GM12878 (cell line): ENCODE measurements around the gene DTD2. TPM values are rescaled to one million over a fixed set of nuclear protein-coding genes. Genes with fewer than 3 reads are reported as not detected.

Source experiments
- ATAC-seq: fragments of 200-7000 bp; cut with Tn5 transposase; 3 replicates; pipeline ENCODE4 v1.9.1; 2020; ENCODE audit warnings: mild to moderate bottlenecking, moderate library complexity
- BruUV-seq: library from RNA; stranded (reverse); fragments of 400-500 nt; replicated peaks from 2 replicates; lab custom pipeline; 2021; lab: Mats Ljungman, UMichigan
- CTCF ChIA-PET: fragments of 300-600 bp; sonication (Branson Sonifier 250); formaldehyde crosslinking; extraction: SDS; loops from one replicate; lab custom pipeline; 2021; ENCODE audit warnings: inconsistent platforms; lab: Yijun Ruan, JAX
- POLR2A ChIA-PET: fragments of 350-600 bp; formaldehyde crosslinking; extraction: SDS; loops from one replicate; lab custom pipeline; 2021; ENCODE audit warnings: inconsistent platforms; lab: Charles Lee
- RAD21 ChIA-PET: fragments of 300-600 bp; sonication (Branson Sonifier 250); formaldehyde crosslinking; loops from one replicate; lab custom pipeline; 2023; ENCODE audit warnings: antibody characterized with exemption; ENCODE audit not compliant: unreplicated experiment; lab: Charles Lee
- SMC1A ChIA-PET: fragments of 300-600 bp; sonication (Branson Sonifier 250); formaldehyde crosslinking; loops from one replicate; lab custom pipeline; 2023; ENCODE audit not compliant: unreplicated experiment, uncharacterized antibody; lab: Charles Lee
- DNase-seq: peaks from one replicate; pipeline ENCODE4 v3.0.0-alpha.2; 2011; ENCODE audit warnings: low read depth, low spot score
- FAIRE-seq: peaks from 3 replicates; lab custom pipeline; 2011; peaks lifted over from hg19 to GRCh38; lab: Jason Lieb, UNC
- H2AFZ ChIP-seq: 2 replicates; pipeline ENCODE4 v1.6.0; 2011; ENCODE audit warnings: low read depth, low read length, control low read depth; ENCODE audit not compliant: control insufficient read depth
- H3K27ac ChIP-seq: 2 replicates; pipeline ENCODE4 v1.5.1; 2011; ENCODE audit warnings: control low read depth; ENCODE audit not compliant: control insufficient read depth, insufficient read depth
- H3K27me3 ChIP-seq, 2 experiments: replicated peaks in 1 of 2; 2 replicates each; pipeline versions ENCODE4 v1.6.0 to v1.6.1; 2011; ENCODE audit warnings: low read length in 1 of 2; ENCODE audit not compliant: control insufficient read depth in 2 of 2, insufficient read depth in 2 of 2
- H3K36me3 ChIP-seq, 2 experiments: 2 replicates each; pipeline ENCODE4 v1.5.1; 2011; ENCODE audit warnings: low read length in 1 of 2; ENCODE audit not compliant: control insufficient read depth in 2 of 2, insufficient read depth in 2 of 2
- H3K4me1 ChIP-seq: 2 replicates; pipeline ENCODE4 v1.6.1; 2011; ENCODE audit warnings: mild to moderate bottlenecking, low read length, moderate library complexity, mixed read lengths; ENCODE audit not compliant: control insufficient read depth, insufficient read depth
- H3K4me2 ChIP-seq: 2 replicates; pipeline ENCODE4 v1.6.0; 2011; ENCODE audit warnings: control low read depth; ENCODE audit not compliant: control insufficient read depth, insufficient read depth
- H3K4me3 ChIP-seq: fragments of 200-600 bp; sonication (generic); 2 replicates; pipeline ENCODE4 v1.5.1; 2016
- H3K79me2 ChIP-seq: 2 replicates; pipeline ENCODE4 v1.6.0; 2011; ENCODE audit warnings: low read length; ENCODE audit not compliant: control insufficient read depth, insufficient read depth
- H3K9ac ChIP-seq: 2 replicates; pipeline ENCODE4 v1.8.0; 2011; ENCODE audit warnings: low read length, control low read depth, mixed read lengths; ENCODE audit not compliant: control insufficient read depth, insufficient read depth
- H3K9me3 ChIP-seq: replicated peaks from 3 replicates; pipeline ENCODE4 v1.5.1; 2011; ENCODE audit warnings: mild to moderate bottlenecking, low read length; ENCODE audit not compliant: control insufficient read depth, insufficient read depth
- H4K20me1 ChIP-seq: 2 replicates; pipeline ENCODE4 v1.6.0; 2011; ENCODE audit not compliant: control insufficient read depth, insufficient read depth
- whole genome bisulfite sequencing: methylation state at CpG from one replicate; pipeline ENCODE4 v1.1.6; 2016; ENCODE audit warnings: low lambda C conversion rate; ENCODE audit not compliant: insufficient replicate concordance, insufficient coverage; ENCODE audit errors: missing lambda C conversion rate; 5-methylcytosine and 5-hydroxymethylcytosine counted together
- in situ Hi-C: fragments of 300-500 bp; cut with MboI; formaldehyde crosslinking; loops from 9 replicates; pipeline ENCODE4 v1.14.3; 2018; ENCODE audit warnings: mixed read lengths
- intact Hi-C: fragments of 100-400 bp; cut with micrococcal nuclease; formaldehyde crosslinking; loops from one replicate; pipeline ENCODE4 v1.14.2; 2022; ENCODE audit not compliant: unreplicated experiment
- polyA plus RNA-seq, 11 experiments: library from polyadenylated mRNA; depleted of rRNA in 4 of 11; unstranded in 6 of 11; stranded (reverse) in 5 of 11; fragments of >200 nt; fragmentation: Nextera tagmentation in 4 of 11; fragmentation: Illumina TruSeq in 1 of 11; extraction: Ambion mirVana in 4 of 11; extraction: Trizol in 1 of 11; gene quantifications; 1 replicate in 1 of 11; 2 replicates in 10 of 11; pipeline versions ENCODE4 v1.2.1 to v1.2.3, GENCODE V29; 2011 to 2016; ENCODE audit warnings: inconsistent platforms in 2 of 11, missing spikeins in 2 of 11, low read depth in 1 of 11
- total RNA-seq, 4 experiments: library from RNA; depleted of rRNA in 3 of 4; stranded (reverse); fragments of >200 nt in 3 of 4; fragmentation: Illumina TruSeq in 1 of 4; extraction: Trizol in 1 of 4; gene quantifications; 2 replicates each; pipeline versions ENCODE4 v1.2.1 to v1.2.3, GENCODE V29; 2013 to 2021
- TF ChIP-seq, protein P1 (sequence below): fragments of 450-650 bp; IDR thresholded peaks from 2 replicates; pipeline ENCODE4 v1.6.1; 2014; ENCODE audit warnings: mild to moderate bottlenecking
- TF ChIP-seq, protein P2 (sequence below): fragments of 150-350 bp; IDR thresholded peaks from 2 replicates; pipeline ENCODE4 v1.6.1; 2014; ENCODE audit warnings: mild to moderate bottlenecking, low read depth, low read length

Gene DTD2
- total and polyA plus RNA-seq, 10 of the 15 experiments (the other 5 are each of a cell fraction or from before 2014, with no cell fraction given) = 4.5 to 32.8 (median 15.9) TPM

DNA sequence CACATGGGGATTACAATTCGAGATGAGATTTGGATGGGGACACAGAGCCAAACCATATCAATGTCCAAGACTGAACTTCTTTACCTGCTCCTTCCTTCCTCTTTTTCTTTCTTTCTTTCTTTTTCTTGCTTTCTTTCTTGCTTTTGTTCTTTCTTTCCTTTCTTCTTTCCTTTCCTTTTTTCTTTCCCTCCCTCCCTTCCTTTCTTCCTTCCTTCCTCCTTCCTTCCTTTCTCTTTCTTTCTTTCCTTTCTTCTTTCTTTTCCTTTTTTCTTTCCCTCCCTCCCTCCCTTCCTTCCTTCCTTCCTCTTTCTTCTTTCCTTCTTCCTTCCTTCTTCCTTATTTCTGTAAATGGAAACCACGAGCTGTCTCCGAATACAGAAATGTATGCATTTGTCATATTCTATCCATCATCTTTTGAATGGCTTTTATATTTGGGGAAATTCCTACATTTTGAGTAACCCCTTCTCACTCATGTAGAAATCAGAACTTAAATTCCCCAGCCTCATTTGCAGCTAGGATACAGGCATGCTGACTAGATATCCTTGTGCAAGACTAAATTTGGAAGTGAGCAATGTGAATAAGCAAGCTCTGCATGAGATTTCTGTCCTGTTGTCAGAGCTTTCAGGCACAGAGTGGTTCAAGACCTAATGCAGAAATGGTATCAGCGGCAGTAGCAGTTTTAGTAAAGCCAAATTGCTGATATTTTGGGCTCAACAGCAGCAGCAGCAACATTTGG lies 19.0 kb upstream of the DTD2 start:
- in situ Hi-C loops = no loop called here
- ATAC-seq = no peak

More for the DNA sequence above, 19.0 kb upstream of the DTD2 start:
- intact Hi-C loops = no loop called here
- Histone ChIP-seq H3K36me3 (no peaks in the 10 kb centered on the region), H3K9me3 (no peaks in the 10 kb centered on the region), H3K79me2 (no peaks in the 10 kb centered on the region), H2AFZ (no peak overlapping the region), H3K4me3 (no peak overlapping the region), H3K9ac (no peak overlapping the region), H4K20me1 (no peaks in the 10 kb centered on the region), H3K27ac (no peak overlapping the region), H3K4me2 (no peak overlapping the region), H3K27me3 (no peaks in the 10 kb centered on the region), H3K4me1 (no peaks in the 10 kb centered on the region)
- ChIA-PET SMC1A (no interaction called here), CTCF (no interaction called here), RAD21 (no interaction called here), POLR2A (no interaction called here)
- TF ChIP-seq, protein P1, sequence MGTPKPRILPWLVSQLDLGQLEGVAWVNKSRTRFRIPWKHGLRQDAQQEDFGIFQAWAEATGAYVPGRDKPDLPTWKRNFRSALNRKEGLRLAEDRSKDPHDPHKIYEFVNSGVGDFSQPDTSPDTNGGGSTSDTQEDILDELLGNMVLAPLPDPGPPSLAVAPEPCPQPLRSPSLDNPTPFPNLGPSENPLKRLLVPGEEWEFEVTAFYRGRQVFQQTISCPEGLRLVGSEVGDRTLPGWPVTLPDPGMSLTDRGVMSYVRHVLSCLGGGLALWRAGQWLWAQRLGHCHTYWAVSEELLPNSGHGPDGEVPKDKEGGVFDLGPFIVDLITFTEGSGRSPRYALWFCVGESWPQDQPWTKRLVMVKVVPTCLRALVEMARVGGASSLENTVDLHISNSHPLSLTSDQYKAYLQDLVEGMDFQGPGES = no peak
- TF ChIP-seq, protein P2, sequence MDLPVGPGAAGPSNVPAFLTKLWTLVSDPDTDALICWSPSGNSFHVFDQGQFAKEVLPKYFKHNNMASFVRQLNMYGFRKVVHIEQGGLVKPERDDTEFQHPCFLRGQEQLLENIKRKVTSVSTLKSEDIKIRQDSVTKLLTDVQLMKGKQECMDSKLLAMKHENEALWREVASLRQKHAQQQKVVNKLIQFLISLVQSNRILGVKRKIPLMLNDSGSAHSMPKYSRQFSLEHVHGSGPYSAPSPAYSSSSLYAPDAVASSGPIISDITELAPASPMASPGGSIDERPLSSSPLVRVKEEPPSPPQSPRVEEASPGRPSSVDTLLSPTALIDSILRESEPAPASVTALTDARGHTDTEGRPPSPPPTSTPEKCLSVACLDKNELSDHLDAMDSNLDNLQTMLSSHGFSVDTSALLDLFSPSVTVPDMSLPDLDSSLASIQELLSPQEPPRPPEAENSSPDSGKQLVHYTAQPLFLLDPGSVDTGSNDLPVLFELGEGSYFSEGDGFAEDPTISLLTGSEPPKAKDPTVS = no peak
- DNase-seq (no peak), FAIRE-seq (no peak)
- BruUV-seq = no TSS peak
- 29% methylated on average over 4 of the region's 4 CpGs for WGBS
